Measurements from ENCODE around the gene ZMYM5. TPM values are rescaled to one million over a fixed set of nuclear protein-coding genes. Genes with fewer than 3 reads are reported as not detected.
"Not testable (repeated sequence)": the region's sequence is repeated elsewhere in the genome, so short reads cannot be mapped to it uniquely, and the experiment has no call there.

ZMYM5 gene
- total RNA-seq, 1 donor from 2014 or later, result 7.5 TPM

GRCh38 chr13:19780753-19781418, 82.6 kb downstream of the ZMYM5 start:
- ATAC-seq; intact Hi-C loops (cut with DNase I); DNase-seq (ENCODE audit: missing footprints): not testable (repeated sequence)

Other genes with a start within 250 kb of the ZMYM5 start
- gene MPHOSPH8, start 230.0 kb downstream of the ZMYM5 start, total RNA-seq, result 25.0 TPM
- gene PSPC1, start 80.7 kb downstream of the ZMYM5 start, total RNA-seq, result 24.9 TPM
- gene ZMYM2, start 95.1 kb upstream of the ZMYM5 start, total RNA-seq, result 50.3 TPM

Data from Right ventricle myocardium inferior (tissue), 1 donor.